SU-DHL-6 (cell line): ENCODE results near the gene UNC5C.

Experiments used
- EZH2phosphoT487 ChIP-seq: fragments of 200-600 bp; sonication (generic), shearing (Covaris generic); conservative IDR thresholded peaks from 2 replicates; pipeline ENCODE4 v1.6.1; 2018; ENCODE audit warnings: mild to moderate bottlenecking, antibody characterized with exemption, low read length, moderate library complexity, mixed read lengths
- TF ChIP-seq, protein P1 (sequence below): fragments of 200-600 bp; sonication (generic); IDR thresholded peaks from one replicate; pipeline ENCODE4 v1.5.1; 2017; ENCODE audit warnings: antibody characterized with exemption, mild to moderate bottlenecking, low read length, moderate library complexity; ENCODE audit not compliant: insufficient read depth, poor library complexity, severe bottlenecking

GRCh38 chr4:95537191-95537590 is 11.6 kb downstream of the UNC5C start:
- TF ChIP-seq, protein P1, sequence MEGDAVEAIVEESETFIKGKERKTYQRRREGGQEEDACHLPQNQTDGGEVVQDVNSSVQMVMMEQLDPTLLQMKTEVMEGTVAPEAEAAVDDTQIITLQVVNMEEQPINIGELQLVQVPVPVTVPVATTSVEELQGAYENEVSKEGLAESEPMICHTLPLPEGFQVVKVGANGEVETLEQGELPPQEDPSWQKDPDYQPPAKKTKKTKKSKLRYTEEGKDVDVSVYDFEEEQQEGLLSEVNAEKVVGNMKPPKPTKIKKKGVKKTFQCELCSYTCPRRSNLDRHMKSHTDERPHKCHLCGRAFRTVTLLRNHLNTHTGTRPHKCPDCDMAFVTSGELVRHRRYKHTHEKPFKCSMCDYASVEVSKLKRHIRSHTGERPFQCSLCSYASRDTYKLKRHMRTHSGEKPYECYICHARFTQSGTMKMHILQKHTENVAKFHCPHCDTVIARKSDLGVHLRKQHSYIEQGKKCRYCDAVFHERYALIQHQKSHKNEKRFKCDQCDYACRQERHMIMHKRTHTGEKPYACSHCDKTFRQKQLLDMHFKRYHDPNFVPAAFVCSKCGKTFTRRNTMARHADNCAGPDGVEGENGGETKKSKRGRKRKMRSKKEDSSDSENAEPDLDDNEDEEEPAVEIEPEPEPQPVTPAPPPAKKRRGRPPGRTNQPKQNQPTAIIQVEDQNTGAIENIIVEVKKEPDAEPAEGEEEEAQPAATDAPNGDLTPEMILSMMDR: no peak
- no peak for TF ChIP-seq EZH2phosphoT487
